Neural crest cell (in vitro differentiated cells): ENCODE data around the gene FSD2. TPM values are rescaled to one million over a fixed set of nuclear protein-coding genes. Genes with fewer than 3 reads are reported as not detected.

Experiments used
- DNase-seq: peaks from one replicate; pipeline ENCODE4 v3.0.0; 2021; ENCODE audit warnings: low read depth, mixed read lengths, low spot score
- H3K27ac Mint-ChIP-seq: one replicate; pipeline ENCODE4 v1.8.0; 2021; ENCODE audit warnings: mild to moderate bottlenecking, mixed read lengths; ENCODE audit not compliant: unreplicated experiment
- H3K27me3 Mint-ChIP-seq: 2 replicates; pipeline ENCODE4 v1.8.0; 2021; ENCODE audit warnings: low read depth, mild to moderate bottlenecking, mixed read lengths
- H3K36me3 Mint-ChIP-seq: 2 replicates; pipeline ENCODE4 v1.8.0; 2021; ENCODE audit warnings: low read depth, mild to moderate bottlenecking, mixed read lengths
- H3K4me1 Mint-ChIP-seq: 2 replicates; pipeline ENCODE4 v1.8.0; 2021; ENCODE audit warnings: mixed read lengths
- H3K4me3 Mint-ChIP-seq: one replicate; pipeline ENCODE4 v1.8.0; 2021; ENCODE audit warnings: mild to moderate bottlenecking, mixed read lengths
- H3K9me3 Mint-ChIP-seq: 2 replicates; pipeline ENCODE4 v1.8.0; 2021; ENCODE audit warnings: mixed read lengths
- CTCF ChIP-seq: fragments of 200-600 bp; sonication (generic); conservative IDR thresholded peaks from 2 replicates; pipeline ENCODE4 v1.5.0; 2021; ENCODE audit warnings: antibody characterized with exemption, mild to moderate bottlenecking
- total RNA-seq: library from RNA; stranded (reverse); gene quantifications from 2 replicates; pipeline ENCODE4 v1.2.1, GENCODE V29; 2021

The FSD2 gene
- total RNA-seq, 1 donor from 2014 or later: not detected

- DNase-seq: no peak
- H3K36me3 Mint-ChIP-seq: no peaks in the 10 kb centered on the region
- H3K4me3 Mint-ChIP-seq: no peak overlapping the region
- H3K27me3 Mint-ChIP-seq: no peaks in the 10 kb centered on the region
- H3K9me3 Mint-ChIP-seq: no peaks in the 10 kb centered on the region
- H3K27ac Mint-ChIP-seq: no peak overlapping the region
- TF ChIP-seq CTCF: no peak
- no peaks in the 10 kb centered on the region for H3K4me1 Mint-ChIP-seq
These were observed 41.8 kb downstream of the FSD2 start for GRCh38 chr15:82764117-82764490.

GRCh38 chr15:82763361-82764116 lies 42.3 kb downstream of the FSD2 start:
- H3K27ac Mint-ChIP-seq: no peak overlapping the region
- H3K4me1 Mint-ChIP-seq: no peaks in the 10 kb centered on the region
- H3K36me3 Mint-ChIP-seq: no peaks in the 10 kb centered on the region
- H3K9me3 Mint-ChIP-seq: no peaks in the 10 kb centered on the region
- no peak overlapping the region for H3K4me3 Mint-ChIP-seq
- H3K27me3 Mint-ChIP-seq: no peaks in the 10 kb centered on the region
- TF ChIP-seq CTCF: no peak
- DNase-seq: no peak

- Mint-ChIP-seq H3K27me3 (no peaks in the 10 kb centered on the region), H3K4me3 (peak overlapping the region; percentile 96), H3K9me3 (no peaks in the 10 kb centered on the region), H3K4me1 (peaks cover 29% of the 10 kb centered on the region), H3K36me3 (peaks cover 5% of the 10 kb centered on the region), H3K27ac (peak overlapping the region; percentile 97)
- TF ChIP-seq CTCF: no peak
- DNase-seq: no peak
These were observed 54.6 kb downstream of the FSD2 start for GRCh38 chr15:82751308-82751707.

GRCh38 chr15:82750831-82751180 lies 55.1 kb downstream of the FSD2 start:
- TF ChIP-seq CTCF: peak; percentile 34
- H3K27ac Mint-ChIP-seq: peak overlapping the region; percentile 97
- H3K9me3 Mint-ChIP-seq: no peaks in the 10 kb centered on the region
- H3K4me3 Mint-ChIP-seq: peak overlapping the region; percentile 96
- H3K36me3 Mint-ChIP-seq: peaks cover 5% of the 10 kb centered on the region
- no peaks in the 10 kb centered on the region for H3K27me3 Mint-ChIP-seq
- H3K4me1 Mint-ChIP-seq: peaks cover 29% of the 10 kb centered on the region
- no peak for DNase-seq

- H3K4me1 Mint-ChIP-seq: peaks cover 29% of the 10 kb centered on the region
- DNase-seq: peak; percentile 80
These were observed 55.7 kb downstream of the FSD2 start for GRCh38 chr15:82749951-82750830.

More at GRCh38 chr15:82749951-82750830, 55.7 kb downstream of the FSD2 start:
- no peak for TF ChIP-seq CTCF
- peaks cover 5% of the 10 kb centered on the region for H3K36me3 Mint-ChIP-seq
- peak overlapping the region; percentile 96 for H3K4me3 Mint-ChIP-seq
- peak overlapping the region; percentile 97 for H3K27ac Mint-ChIP-seq
- H3K27me3 Mint-ChIP-seq: no peaks in the 10 kb centered on the region
- no peaks in the 10 kb centered on the region for H3K9me3 Mint-ChIP-seq
